Activated T-cell treated with anti-CD3 and anti-CD28 coated beads for 24 hours (primary cell): ENCODE results near the gene CPXM2.

Source experiments
- DNase-seq: peaks from one replicate; pipeline ENCODE4 v3.0.0-alpha.2; 2020; ENCODE audit warnings: low read depth

The CPXM2 gene

DNA sequence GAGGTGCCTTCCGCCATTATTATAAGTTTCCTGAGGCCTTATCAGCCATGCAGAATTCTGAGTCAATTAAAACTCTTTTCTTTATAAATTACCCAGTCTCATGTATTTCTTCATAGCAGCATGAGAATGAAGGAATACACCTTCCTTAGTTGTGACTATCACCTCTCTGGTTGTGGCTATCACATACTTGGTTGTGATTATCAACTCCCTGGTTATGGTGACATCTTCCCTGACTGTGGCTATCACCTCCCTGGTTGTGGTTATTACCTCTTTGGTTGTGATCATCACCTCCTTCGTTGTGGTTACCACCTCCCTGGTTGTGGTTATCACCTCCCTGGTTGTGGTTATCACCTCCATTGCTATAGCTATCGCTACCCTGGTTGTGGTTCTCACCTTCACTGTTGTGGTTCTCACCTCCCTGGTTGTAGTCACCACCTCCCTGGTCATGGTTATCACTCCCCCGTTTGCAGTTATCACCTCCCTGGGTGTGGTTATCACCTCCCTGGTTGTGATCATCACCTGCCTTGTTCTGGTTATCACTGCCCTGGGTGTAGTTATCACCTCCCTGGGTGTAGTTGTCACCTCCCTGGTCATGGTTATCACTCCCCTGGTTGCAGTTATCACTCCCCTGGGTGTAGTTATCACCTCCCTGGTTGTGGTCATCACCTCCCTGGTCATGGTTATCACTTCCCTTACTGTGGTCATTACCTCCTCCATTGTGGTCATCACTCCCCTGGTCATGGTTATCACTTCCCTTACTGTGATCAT lies 119.5 kb downstream of the CPXM2 start:
- no peak for DNase-seq

DNA sequence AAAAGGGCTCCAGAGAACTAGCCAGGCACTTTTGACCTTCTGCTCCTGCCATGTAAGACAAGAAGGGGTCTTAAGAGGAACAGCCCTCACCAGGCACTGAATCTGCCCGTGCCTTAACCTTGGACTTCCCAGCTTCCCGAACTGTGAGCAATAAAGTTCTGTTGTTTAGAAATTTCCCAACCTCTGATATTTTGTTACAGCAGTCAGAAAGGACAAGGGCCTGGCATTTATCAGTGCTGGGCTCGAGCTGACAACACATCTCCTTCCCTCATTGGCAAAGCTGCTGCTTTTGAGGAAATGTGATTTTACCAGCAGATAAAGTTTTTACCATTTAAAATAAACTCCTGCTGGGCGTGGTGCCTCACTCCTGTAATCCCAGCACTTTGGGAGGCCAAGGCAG lies 122.0 kb downstream of the CPXM2 start:
- no peak for DNase-seq

DNA sequence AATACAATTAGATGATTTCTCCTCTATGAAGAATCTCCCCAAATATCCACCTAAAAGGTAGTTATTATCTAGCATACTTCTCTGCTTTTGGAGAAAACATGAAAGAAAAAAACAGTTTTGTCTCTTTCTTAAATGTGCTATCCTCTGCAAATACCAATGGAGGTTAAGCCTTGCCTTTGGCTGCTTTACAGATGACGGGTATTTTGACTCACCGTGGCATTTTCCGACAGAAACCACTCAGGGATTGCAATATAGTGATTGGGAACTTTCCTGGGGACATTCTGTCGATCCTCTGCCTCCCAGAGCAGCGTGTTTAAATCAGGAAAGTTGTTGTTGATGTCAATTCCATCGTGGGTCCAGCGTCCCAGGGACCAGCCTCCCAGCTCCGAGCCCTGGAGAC lies 124.8 kb downstream of the CPXM2 start:
- no peak for DNase-seq

DNA sequence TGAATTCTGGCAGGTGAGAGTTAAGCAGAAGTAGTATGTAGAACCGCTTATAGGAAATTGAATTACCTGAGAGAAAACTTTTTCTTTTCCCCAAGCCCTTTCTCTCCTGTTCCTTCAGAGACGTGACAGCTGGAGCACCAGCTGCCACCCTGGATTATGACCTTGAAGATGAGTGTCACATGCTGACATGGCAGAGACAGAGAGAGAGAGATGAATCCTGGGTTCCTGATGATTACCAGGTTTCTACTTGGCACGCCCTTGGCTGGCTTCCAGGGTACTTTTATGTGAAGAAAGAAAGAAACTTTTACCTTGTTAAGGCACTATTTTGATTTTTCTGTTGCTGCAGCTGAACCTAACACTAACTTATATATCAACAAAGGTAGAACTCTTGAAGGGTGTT lies 125.6 kb downstream of the CPXM2 start:
- DNase-seq, result no peak

DNA sequence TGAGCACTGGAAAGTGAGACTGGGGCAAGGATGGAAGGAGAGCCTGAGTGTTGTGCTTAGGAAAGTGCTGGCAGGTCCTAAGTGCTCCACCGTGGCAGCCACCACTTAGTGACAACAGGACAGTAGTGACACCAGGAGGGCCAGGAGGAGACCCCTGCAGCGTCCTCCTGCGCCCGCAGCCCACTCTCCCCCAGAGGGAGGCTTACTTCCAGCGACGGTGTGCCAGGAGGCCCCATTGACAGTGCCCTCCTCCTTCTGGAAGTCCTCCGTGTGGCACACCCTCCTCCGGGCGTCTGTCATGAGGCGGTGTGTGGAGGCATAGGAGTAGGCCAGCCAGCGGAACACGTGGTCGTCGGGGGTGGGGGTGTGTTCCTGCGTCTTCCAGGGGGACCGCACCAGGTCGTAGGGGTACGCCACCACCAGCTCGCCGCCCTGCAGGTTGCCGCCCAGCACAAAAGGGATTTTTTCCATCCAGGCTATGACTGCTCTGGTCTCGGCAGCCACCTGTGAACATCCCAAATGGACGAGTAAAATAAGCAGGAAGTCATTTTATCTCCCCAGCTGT lies 129.9 kb downstream of the CPXM2 start:
- no peak for DNase-seq

DNA sequence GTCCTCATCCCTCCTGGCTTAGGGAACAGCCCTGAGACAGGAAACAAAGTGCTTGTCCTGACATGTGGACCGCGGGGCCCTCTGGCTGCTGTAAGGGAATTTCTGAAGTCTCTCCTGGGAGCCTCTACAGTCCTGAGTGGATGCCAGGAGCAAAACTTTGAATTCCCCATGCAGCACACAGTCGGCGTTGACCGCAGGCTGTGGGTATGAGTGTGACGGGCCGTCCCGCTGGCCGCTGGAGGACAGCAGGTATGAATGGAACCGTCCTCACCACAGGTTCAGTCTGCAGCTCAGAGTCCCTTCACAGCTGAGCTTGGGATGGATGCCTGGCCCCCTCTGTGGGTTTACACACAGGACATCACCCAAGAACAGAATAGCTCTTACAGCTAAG lies 130.6 kb downstream of the CPXM2 start:
- no peak for DNase-seq

DNA sequence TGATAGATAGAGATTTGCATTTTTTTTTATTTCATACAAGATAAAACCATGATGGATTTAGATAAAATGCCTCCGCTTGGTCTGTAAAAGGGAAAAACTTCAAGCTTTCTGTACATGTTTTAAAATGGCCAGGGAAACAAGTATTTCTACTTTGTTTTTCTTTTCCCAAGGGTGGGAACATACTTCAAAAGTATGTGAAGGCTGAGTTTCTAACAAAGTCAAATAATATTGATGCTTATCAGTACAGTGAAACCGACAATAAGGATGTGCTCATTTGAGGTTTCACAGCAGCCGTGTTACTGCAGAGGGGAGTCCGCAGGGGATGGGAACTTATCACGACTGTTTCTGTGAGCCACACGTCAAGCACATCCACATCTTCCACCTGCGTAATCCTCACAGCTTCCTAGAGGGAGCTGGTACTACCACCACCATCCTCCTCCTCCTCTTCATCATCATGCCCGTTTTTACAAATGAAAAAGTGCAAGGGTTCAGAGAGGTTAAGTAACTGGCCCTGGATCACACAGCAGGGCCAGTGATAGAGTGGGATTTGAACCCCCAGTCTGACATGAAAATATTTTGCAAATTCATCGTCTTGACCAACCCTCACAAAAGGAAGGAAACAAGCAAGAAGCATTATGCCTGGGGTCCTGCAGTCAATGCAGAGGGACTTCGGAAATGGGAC lies 131.1 kb downstream of the CPXM2 start:
- no peak for DNase-seq

DNA sequence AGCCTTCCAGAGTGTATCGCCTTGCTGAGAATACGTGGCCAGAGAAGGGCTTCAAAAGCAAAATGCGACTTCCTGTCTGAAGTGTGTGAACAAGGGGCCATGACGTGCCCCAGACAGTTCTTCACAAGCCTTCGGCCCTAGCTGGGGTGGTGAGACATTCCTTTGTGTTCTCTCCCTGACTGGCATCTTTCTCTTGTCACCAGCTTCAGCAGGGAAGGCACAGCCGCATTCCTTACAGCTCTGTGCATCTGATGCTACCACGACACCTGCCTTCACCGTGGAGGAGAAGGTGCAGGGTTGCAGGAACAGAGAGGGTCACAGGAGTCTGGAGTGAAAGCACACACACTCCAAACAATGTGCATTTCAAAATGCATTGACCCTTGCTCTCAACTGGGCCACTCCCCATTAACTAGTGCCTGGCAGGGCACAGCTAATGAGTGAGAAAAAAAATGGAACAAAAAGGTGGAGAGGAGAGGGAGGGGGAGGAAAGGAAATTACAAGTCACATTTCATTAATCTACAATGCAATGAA lies 132.0 kb downstream of the CPXM2 start:
- DNase-seq, result no peak

DNA sequence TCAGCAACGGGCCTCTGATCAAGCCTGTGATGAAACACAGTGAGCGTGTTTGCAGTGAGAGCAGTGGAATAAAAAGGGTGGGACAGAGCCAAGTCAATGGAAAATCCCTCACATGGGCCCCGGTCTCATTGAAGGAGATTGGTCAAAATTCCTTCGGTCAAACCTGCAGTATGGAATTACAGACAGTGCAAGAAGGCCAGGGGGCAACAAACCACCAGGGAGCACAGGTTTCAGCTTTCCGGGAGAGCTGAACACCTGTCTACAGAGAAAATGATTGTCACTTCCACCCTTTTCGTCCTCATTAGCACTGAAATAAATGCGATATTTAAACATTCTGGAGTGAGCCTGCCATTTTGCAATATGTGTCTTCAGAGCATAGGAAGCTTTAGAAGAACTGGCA lies 132.6 kb downstream of the CPXM2 start:
- DNase-seq, result no peak

DNA sequence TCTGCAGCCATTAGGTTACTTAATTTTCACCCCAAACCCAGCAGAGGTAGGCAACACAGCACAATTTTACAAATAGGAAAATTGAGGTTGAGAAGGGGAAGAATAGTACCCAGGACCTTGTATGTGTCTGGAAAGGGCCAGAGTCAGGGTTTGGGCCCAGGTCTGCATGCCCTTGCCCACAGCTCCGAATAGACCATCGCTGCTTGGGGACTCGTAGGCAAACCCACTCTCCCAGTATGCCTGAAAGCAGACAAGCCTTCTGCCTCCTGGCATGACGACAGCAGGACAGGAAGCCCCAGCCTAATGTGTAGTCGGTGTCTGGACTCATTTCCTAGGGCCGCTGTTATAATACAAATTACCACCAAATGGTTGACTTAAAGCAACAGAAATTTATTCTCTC lies 133.8 kb downstream of the CPXM2 start:
- no peak for DNase-seq

DNA sequence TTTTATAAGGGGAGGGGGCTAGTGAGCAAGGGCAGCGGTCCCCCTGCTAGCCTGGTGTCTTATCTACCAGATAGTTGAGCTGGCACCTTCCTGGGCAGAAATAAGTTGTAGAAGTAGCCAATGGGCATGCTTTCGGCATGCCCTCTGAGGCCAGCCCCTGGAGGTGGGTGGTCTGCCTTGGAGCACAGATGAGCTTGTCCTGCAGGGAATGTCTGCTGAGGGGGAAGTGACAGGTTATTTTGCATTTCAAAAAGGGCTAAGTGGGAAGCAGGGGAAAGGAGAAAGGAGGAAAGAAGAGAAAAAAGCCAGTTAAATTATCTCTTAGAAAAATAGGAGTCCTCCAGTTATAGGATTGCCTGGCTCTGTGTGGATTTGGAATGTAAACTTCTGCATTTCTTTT lies 136.5 kb downstream of the CPXM2 start:
- no peak for DNase-seq

DNA sequence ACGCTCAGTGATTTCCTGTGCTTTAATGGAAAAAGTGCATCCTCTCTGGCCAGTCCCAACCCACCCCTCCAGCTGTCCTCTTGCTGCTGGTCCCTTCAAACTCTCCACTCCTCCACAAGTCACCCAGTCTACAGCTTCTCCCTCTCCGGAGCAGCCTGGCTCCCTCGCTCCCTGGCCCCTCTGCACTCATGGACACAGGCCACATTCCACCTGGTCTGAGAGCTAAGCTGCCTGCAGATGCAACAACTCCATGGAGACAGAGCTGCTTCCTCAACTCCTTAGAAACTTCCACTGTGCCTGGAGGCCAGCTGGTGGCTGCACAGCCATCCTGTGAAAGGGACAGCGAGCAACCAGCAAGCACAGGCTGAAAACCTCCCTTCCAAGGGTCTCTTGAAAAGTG lies 137.5 kb downstream of the CPXM2 start:
- DNase-seq, result no peak

DNA sequence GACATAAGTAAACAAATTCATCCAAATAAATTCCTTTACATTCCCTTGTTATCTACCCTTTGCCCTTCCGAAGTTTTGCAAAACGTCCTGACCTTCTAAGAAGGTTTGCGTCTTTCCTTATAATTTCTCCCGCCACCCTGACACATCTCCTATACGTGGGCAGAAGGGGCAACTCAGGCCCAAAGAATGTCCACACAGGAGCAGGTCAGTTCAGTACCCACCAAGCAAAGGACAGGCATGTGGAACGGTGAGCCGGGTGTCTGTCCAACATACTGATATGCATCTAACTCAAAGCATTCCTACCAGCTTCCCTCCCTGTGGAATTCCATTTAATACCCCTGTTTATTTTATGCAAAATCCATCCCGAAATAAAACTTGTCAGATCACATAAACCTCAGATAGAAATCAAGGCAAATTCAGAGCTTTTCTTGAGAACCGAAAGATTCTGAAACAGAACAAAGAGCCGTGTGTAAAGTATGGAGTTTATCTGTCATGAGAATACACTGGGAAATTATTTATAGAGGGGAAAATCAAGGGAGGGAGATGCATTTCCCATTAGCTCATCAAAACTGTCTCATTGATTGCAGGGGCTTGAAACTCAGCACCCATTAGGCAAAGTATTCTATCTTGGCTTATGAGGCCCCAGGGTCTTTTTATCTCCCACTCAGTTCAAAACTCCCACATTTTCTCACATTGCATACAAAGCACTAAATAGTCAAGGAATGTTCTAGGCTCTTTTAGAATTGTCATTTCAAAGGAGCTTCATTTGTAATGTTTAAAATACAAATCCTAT lies 140.1 kb downstream of the CPXM2 start:
- DNase-seq, result no peak

DNA sequence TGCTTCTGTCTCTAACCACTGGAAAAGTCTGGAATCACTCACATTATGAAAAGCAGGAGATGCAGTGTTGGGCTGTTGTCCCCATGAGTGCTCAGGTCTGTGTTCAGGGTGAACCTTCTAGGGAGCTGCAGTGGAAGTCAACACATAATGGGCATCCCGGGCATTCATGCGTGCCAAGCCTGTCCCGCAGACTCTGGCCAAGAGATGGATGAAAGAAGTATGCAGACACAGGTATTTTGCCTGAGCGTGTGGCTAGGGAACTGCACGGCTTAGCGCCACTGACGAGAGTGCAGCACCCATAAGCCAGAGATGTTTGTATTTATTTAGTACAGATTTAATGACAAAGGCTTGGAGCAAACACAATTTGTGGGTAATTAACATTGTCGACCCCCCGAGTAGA lies 140.7 kb downstream of the CPXM2 start:
- DNase-seq, result no peak

DNA sequence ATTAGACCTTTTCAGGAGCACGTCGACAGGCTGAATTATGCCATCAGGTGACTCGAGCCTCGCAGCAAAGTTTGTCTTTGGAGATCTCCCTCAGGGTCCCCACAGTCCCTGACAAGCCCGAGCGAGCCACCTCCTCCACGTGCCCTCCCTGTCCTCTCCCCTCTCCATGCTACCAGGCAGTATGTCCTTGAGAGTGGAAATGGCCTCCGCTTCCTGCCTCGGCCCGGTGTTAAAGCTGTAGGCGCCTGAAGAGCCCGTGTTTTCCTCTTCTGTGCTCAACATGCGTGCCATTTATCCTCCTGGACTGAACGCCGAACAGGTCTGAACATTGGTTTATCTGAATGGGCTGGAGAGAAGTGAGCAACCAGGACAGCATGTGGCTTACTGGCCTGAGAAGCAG lies 142.9 kb downstream of the CPXM2 start:
- DNase-seq, result no peak

DNA sequence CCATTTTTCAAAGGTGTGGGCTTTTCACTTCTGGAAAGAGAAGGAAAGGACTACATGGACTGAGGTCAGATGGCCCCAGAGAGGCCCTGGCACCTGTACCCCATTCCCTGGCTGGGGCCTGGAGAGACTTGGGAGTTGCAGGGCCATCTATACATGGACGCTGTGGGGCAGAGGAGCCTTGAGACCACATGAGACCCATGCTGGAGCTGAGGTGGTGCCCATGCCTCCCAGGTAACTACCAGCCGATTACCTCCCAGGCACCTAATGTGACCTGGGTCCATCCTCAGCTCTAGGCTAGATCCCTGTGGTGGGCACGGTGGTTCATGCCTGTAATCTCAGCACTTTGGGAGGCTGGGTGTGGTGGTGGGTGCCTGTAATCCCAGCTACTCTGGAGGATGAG lies 144.2 kb downstream of the CPXM2 start:
- no peak for DNase-seq

DNA sequence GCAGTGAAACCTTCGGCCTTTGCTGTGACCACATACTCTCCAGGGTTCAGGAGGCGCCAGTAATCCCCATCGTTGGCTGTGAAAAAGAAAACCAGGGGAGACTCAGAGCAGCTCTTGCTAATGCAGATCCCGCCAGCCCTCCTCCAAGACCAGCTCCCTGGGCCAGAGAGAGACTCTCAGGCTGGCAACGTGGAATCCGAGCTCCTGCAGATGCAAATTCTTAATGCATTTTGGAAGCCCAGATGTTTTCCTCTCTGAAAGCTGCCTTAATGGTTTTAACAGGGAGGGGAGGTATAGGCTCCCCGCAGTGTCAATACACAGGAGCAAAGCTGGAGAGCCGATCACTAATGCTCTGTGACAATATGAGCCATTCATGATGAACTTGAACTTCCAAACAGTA lies 144.7 kb downstream of the CPXM2 start:
- no peak for DNase-seq

DNA sequence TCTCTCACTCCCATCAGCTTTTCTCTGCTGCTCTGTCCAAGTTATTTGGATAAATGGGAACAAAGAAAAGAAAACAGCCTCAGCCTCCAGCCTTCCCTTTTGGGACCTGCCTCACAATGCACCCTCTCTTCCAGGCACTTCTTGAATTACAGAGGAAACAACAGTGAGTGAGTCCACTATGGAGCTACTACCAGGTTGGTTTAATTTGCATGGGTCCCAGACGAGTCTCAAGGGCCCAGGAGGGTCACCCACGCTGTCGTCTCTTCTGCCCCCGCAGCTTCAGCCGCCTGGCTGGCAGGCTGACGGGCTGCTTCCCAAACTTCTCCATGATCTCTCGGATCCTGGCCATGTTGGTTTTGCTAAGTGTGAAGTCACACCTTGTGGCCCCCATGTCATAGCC lies 145.1 kb downstream of the CPXM2 start:
- DNase-seq, result no peak

DNA sequence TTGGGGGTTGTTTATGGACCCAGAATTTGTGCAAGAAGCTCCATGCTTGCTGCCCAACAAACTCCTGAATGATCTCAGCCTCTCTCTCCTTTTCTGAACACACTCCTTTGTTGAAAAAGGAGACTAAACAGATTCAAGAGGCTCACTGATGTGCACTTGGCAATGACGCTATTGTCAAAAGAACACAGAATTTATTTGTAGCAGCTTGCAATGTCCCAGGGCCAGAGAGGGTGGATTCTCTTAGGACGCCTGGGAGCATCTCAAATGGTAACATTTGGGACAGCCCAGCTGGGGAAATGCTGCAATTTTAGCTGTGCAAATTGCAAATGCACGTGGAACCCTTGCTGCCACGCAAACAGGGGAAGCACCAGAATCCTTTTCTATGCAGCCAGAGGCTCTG lies 145.5 kb downstream of the CPXM2 start:
- DNase-seq, result no peak

DNA sequence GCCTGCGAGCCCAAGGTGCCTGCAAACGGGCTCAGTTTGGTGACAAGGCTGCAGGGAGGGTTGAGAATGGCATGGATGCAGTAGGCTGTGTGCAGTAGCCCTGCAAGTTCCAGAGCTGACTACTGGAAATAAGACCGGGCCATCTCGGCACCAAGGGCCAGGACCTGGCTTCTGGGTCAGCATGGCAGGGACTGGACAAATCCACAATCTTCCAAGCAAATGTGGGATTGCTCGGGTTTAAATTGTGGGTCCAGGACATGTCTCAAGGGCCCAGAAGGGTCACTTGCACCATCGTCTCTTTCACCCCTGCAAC lies 147.4 kb downstream of the CPXM2 start:
- no peak for DNase-seq

DNA sequence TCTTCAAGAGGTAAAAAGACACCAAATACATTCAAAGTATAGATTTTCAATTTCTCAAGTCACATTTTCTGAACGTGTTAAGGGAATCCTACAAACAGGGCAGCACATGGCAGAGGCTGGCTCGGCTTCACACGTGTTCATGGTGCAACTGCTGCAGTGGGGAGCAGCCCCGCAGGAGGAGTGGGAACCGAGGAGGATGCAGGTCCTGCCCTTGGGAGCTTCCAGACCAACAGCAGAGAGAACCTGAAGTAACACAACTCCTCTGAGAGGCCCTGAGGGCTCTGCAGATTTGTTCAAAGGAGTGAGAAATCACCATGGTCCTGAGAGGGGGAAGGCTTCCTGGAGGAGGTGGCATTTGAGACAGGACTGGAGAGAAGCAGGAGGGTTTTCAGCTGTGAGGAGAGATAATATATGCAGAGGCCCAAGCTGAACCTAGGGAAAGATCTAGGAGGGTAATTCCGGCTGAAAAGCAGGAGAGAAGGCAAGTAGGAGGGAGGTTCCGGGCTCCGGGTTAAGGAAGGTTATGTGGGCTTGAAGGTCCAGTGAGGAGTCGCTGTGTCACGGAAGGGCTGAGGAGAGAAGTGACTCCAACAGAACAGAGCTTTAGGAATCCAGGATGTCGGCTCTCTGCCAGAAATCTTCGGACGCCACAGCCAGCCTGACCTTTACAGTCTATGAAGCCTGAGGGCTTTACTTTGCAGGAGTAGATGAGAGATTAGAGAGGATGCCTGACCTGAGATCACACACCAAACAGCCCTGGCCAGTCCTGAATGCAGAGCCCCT lies 148.0 kb downstream of the CPXM2 start:
- DNase-seq, result no peak
